ENCODE data around the gene HOXC6.

HOXC6 gene

DNA sequence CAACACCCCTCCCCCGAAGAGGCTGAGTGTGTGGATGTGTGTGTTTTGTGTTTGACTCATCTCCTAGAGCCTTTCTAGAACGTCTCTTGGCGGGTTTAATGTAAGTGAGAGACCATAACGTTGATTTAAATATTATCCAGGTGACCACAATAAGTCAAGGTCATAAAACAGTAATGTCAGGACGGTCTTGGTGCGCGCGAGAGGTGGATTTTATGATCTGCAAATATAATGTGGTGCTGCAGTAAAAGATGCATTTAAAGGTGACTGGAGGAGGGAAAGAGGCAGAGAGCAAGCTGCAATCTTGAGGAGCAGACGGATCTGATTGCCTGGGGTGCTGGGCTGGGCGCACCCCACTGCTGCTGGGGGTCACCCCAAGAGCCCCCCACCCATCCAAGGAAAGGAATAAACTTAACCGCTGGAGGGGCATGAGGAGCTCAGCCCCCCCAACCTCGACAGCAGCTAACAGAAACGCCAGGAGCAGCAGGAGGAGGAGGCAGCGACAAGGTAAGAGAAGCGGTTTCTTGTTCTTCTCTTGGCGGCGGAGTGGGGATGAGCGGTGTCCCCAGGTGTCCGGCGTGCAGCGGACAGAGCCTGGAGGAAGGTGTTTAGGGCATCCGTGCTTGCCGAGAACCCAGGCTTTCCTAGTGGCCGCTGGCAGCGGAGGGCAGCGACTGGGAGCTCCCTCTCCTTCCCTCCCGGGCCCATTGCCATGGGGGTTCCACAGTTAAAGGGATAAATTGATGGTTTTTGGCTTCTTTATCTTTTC lies 37.7 kb upstream of the HOXC6 start (continued):
- TF ChIP-seq OVOL3 (tag by site-specific recombination; IDR thresholded peaks at IDR 0.05): peak; percentile 56; the same call in 1 of the 2 replicates
- no peak for TF ChIP-seq ZNF114 (tag by site-specific recombination; IDR thresholded peaks at IDR 0.05)
- no peak for TF ChIP-seq SETDB1 (IDR thresholded peaks at IDR 0.05; ENCODE audit: insufficient read length, low read length)
- peak; percentile 7; the same call in 1 of the 2 replicates for TF ChIP-seq ZNF121 (tag by site-specific recombination; IDR thresholded peaks at IDR 0.05)
- TF ChIP-seq HOXD13 (CRISPR knock-in tag; IDR thresholded peaks at IDR 0.05; ENCODE audit: borderline replicate concordance): no peak
- 0 out of 2 replicates have a peak, but pooled peaks have one; percentile 54 for TF ChIP-seq FEZF1 (tag by site-specific recombination; IDR thresholded peaks at IDR 0.05)
- TF ChIP-seq ZNF561 (tag by site-specific recombination; IDR thresholded peaks at IDR 0.05; ENCODE audit: borderline replicate concordance): peak; percentile 72
- TF ChIP-seq ZNF426 (tag by site-specific recombination; IDR thresholded peaks at IDR 0.05): no peak
- TF ChIP-seq ZSCAN30 (tag by site-specific recombination; IDR thresholded peaks at IDR 0.05): peak; percentile 57
- TF ChIP-seq, protein P1, sequence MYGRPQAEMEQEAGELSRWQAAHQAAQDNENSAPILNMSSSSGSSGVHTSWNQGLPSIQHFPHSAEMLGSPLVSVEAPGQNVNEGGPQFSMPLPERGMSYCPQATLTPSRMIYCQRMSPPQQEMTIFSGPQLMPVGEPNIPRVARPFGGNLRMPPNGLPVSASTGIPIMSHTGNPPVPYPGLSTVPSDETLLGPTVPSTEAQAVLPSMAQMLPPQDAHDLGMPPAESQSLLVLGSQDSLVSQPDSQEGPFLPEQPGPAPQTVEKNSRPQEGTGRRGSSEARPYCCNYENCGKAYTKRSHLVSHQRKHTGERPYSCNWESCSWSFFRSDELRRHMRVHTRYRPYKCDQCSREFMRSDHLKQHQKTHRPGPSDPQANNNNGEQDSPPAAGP (tag by site-specific recombination; IDR thresholded peaks at IDR 0.05): no peak
- TF ChIP-seq, protein P2, sequence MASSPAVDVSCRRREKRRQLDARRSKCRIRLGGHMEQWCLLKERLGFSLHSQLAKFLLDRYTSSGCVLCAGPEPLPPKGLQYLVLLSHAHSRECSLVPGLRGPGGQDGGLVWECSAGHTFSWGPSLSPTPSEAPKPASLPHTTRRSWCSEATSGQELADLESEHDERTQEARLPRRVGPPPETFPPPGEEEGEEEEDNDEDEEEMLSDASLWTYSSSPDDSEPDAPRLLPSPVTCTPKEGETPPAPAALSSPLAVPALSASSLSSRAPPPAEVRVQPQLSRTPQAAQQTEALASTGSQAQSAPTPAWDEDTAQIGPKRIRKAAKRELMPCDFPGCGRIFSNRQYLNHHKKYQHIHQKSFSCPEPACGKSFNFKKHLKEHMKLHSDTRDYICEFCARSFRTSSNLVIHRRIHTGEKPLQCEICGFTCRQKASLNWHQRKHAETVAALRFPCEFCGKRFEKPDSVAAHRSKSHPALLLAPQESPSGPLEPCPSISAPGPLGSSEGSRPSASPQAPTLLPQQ (tag by site-specific recombination; IDR thresholded peaks at IDR 0.05): no peak
- no peak for TF ChIP-seq ZNF513 (tag by site-specific recombination; IDR thresholded peaks at IDR 0.05)
- 0 out of 2 replicates have a peak, but pooled peaks have one; percentile 3 for TF ChIP-seq ZNF654 (tag by site-specific recombination; IDR thresholded peaks at IDR 0.05; ENCODE audit: low read depth)
- TF ChIP-seq ZNF146 (tag by site-specific recombination; IDR thresholded peaks at IDR 0.05): no peak
- TF ChIP-seq ZNF585B (tag by site-specific recombination; IDR thresholded peaks at IDR 0.05): no peak
- TF ChIP-seq ZNF623 (tag by site-specific recombination; IDR thresholded peaks at IDR 0.05): no peak
- peak; percentile 53; the same call in 1 of the 2 replicates for TF ChIP-seq ZNF843 (tag by site-specific recombination; IDR thresholded peaks at IDR 0.05)
- peak; percentile 13; the same call in 1 of the 2 replicates for TF ChIP-seq KLF8 (tag by site-specific recombination; IDR thresholded peaks at IDR 0.05)
- TF ChIP-seq, protein P3, sequence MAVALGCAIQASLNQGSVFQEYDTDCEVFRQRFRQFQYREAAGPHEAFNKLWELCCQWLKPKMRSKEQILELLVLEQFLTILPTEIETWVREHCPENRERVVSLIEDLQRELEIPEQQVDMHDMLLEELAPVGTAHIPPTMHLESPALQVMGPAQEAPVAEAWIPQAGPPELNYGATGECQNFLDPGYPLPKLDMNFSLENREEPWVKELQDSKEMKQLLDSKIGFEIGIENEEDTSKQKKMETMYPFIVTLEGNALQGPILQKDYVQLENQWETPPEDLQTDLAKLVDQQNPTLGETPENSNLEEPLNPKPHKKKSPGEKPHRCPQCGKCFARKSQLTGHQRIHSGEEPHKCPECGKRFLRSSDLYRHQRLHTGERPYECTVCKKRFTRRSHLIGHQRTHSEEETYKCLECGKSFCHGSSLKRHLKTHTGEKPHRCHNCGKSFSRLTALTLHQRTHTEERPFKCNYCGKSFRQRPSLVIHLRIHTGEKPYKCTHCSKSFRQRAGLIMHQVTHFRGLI (tag by site-specific recombination; IDR thresholded peaks at IDR 0.05): 0 out of 2 replicates have a peak, but pooled peaks have one; percentile 37
- TF ChIP-seq ZNF112 (tag by site-specific recombination; IDR thresholded peaks at IDR 0.05): no peak
- no peak for TF ChIP-seq BCL11B (tag by site-specific recombination; IDR thresholded peaks at IDR 0.05; ENCODE audit: low read depth)
- peak; percentile 38; the same call in 1 of the 2 replicates for TF ChIP-seq OSR2 (tag by site-specific recombination; IDR thresholded peaks at IDR 0.05)
- TF ChIP-seq ZBTB48 (tag by site-specific recombination; IDR thresholded peaks at IDR 0.05): no peak
- TF ChIP-seq ZNF292 (tag by site-specific recombination; IDR thresholded peaks at IDR 0.05; ENCODE audit: borderline replicate concordance, low read depth): no peak
- TF ChIP-seq ZNF366 (tag by site-specific recombination; conservative IDR thresholded peaks at IDR 0.05): peak; percentile 20; the same call in 1 of the 2 replicates
- TF ChIP-seq ZNF423 (tag by site-specific recombination; IDR thresholded peaks at IDR 0.05): no peak
- TF ChIP-seq ZNF24 (tag by site-specific recombination; IDR thresholded peaks at IDR 0.05): 0 out of 2 replicates have a peak, but pooled peaks have one; percentile 23
- no peak for TF ChIP-seq GLI4 (tag by site-specific recombination; IDR thresholded peaks at IDR 0.05)
- TF ChIP-seq, protein P4, sequence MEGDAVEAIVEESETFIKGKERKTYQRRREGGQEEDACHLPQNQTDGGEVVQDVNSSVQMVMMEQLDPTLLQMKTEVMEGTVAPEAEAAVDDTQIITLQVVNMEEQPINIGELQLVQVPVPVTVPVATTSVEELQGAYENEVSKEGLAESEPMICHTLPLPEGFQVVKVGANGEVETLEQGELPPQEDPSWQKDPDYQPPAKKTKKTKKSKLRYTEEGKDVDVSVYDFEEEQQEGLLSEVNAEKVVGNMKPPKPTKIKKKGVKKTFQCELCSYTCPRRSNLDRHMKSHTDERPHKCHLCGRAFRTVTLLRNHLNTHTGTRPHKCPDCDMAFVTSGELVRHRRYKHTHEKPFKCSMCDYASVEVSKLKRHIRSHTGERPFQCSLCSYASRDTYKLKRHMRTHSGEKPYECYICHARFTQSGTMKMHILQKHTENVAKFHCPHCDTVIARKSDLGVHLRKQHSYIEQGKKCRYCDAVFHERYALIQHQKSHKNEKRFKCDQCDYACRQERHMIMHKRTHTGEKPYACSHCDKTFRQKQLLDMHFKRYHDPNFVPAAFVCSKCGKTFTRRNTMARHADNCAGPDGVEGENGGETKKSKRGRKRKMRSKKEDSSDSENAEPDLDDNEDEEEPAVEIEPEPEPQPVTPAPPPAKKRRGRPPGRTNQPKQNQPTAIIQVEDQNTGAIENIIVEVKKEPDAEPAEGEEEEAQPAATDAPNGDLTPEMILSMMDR (tag by site-specific recombination; IDR thresholded peaks at IDR 0.05): no peak
- TF ChIP-seq ZNF140 (tag by site-specific recombination; IDR thresholded peaks at IDR 0.05): no peak
- no peak for TF ChIP-seq ZNF629 (tag by site-specific recombination; IDR thresholded peaks at IDR 0.05)
- TF ChIP-seq SALL2 (tag by site-specific recombination; IDR thresholded peaks at IDR 0.05; ENCODE audit: borderline replicate concordance): no peak
- TF ChIP-seq ZNF354C (tag by site-specific recombination; IDR thresholded peaks at IDR 0.05; ENCODE audit: borderline replicate concordance, low read depth): no peak
